Activated T-helper 2 cell treated with anti-CD3 and anti-CD28 coated beads, Interferon-gamma antibody, Interleukin-2, Interleukin-4, amounts not matched to agents 10 μg/mL and 5 μg/mL and 100 μg/mL, durations not matched to agents 14 hours and 24 hours and 36 hours (primary cell): ENCODE results near the gene SLC25A12. TPM values are rescaled to one million over a fixed set of nuclear protein-coding genes. Genes with fewer than 3 reads are reported as not detected.

Experiments
- DNase-seq: peaks from one replicate; pipeline ENCODE4 v3.0.0; 2021; ENCODE audit warnings: low spot score
- H3K27ac Mint-ChIP-seq: one replicate; pipeline ENCODE4 v1.8.0; 2021; ENCODE audit warnings: mixed read lengths
- H3K27me3 Mint-ChIP-seq: one replicate; pipeline ENCODE4 v1.8.0; 2021; ENCODE audit warnings: low read depth, mixed read lengths
- H3K36me3 Mint-ChIP-seq: one replicate; pipeline ENCODE4 v1.8.0; 2021; ENCODE audit warnings: low read depth, mixed read lengths
- H3K4me1 Mint-ChIP-seq: one replicate; pipeline ENCODE4 v1.8.0; 2021; ENCODE audit warnings: low read depth, mixed read lengths
- H3K4me3 Mint-ChIP-seq: one replicate; pipeline ENCODE4 v1.8.0; 2021; ENCODE audit warnings: low read depth, mild to moderate bottlenecking, moderate library complexity, mixed read lengths
- H3K9me3 Mint-ChIP-seq: one replicate; pipeline ENCODE4 v1.8.0; 2021; ENCODE audit warnings: mixed read lengths
- intact Hi-C: fragments of 100-400 bp; cut with micrococcal nuclease; formaldehyde crosslinking; loops from one replicate; pipeline ENCODE4 v1.15.1; 2023
- total RNA-seq: library from RNA; stranded (reverse); gene quantifications from 2 replicates; pipeline ENCODE4 v1.2.3, GENCODE V29; 2022

SLC25A12 gene
- total RNA-seq, 1 donor from 2014 or later, result 27.2 TPM

GRCh38 chr2:171836146-171836910 lies 57.7 kb downstream of the SLC25A12 start:
- Mint-ChIP-seq H3K4me1 (no peaks in the 10 kb centered on the region), H3K36me3 (peaks cover 80% of the 10 kb centered on the region), H3K4me3 (no peak overlapping the region), H3K9me3 (peaks cover 23% of the 10 kb centered on the region), H3K27ac (no peak overlapping the region), H3K27me3 (no peaks in the 10 kb centered on the region)
- intact Hi-C loops, result no loop called here
- DNase-seq, result no peak

GRCh38 chr2:171835386-171835785 lies 58.7 kb downstream of the SLC25A12 start:
- peaks cover 27% of the 10 kb centered on the region for H3K9me3 Mint-ChIP-seq
- no peak for DNase-seq
- no peak overlapping the region for H3K4me3 Mint-ChIP-seq
- H3K36me3 Mint-ChIP-seq, result peaks cover 83% of the 10 kb centered on the region
- no peaks in the 10 kb centered on the region for H3K4me1 Mint-ChIP-seq
- intact Hi-C loops, result no loop called here
- no peaks in the 10 kb centered on the region for H3K27me3 Mint-ChIP-seq
- H3K27ac Mint-ChIP-seq, result no peak overlapping the region

- H3K27ac Mint-ChIP-seq, result no peak overlapping the region
- intact Hi-C loops, result no loop called here
- H3K27me3 Mint-ChIP-seq, result no peaks in the 10 kb centered on the region
- H3K9me3 Mint-ChIP-seq, result peaks cover 27% of the 10 kb centered on the region
- no peak for DNase-seq
- H3K4me1 Mint-ChIP-seq, result no peaks in the 10 kb centered on the region
- peaks cover 86% of the 10 kb centered on the region for H3K36me3 Mint-ChIP-seq
- no peak overlapping the region for H3K4me3 Mint-ChIP-seq
These were observed 59.8 kb downstream of the SLC25A12 start for GRCh38 chr2:171834286-171834685.

DNA sequence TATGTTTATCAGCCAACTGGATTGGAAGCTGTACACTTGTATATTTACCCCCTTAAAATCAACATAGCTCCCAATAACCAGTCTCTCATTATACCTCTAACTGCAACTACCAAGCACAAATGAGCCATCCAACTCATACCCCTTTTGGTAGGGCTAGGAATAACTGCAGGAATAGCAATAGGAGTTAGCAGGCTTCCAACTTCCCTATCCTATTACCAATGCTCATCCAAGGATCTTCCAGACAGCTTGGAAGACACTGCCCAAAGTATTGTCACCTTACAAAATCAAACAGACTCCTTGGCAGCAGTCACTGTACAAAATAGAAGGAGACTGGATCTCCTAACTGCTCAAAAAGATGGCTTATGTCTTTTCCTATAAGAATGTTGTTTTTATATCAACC lies 61.6 kb downstream of the SLC25A12 start:
- Mint-ChIP-seq H3K4me1 (no peaks in the 10 kb centered on the region), H3K4me3 (no peak overlapping the region), H3K36me3 (peaks cover 94% of the 10 kb centered on the region), H3K27me3 (no peaks in the 10 kb centered on the region), H3K9me3 (peaks cover 27% of the 10 kb centered on the region), H3K27ac (no peak overlapping the region)
- intact Hi-C loops, result no loop called here
- no peak for DNase-seq

DNA sequence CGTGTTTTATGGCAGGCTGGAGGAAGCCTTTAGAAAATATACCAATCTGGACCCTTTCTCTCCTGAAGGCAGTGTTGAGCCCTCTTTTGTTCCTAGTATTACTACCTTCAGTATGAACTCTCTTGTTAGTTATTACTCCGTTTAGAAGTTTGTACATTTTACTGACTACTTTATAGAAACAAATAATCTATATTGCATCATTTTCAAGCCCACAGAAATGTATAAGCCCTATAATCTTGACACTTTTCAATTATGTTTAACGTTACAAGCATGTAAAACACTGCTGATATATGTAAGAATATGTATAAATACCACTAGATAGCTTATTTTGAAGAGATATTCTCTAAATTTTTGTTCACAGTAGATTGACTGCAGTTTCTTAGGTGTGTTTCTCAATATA lies 64.0 kb downstream of the SLC25A12 start:
- intact Hi-C loops, result no loop called here
- Mint-ChIP-seq H3K9me3 (peaks cover 27% of the 10 kb centered on the region), H3K4me1 (no peaks in the 10 kb centered on the region), H3K4me3 (no peak overlapping the region), H3K36me3 (peaks cover 90% of the 10 kb centered on the region), H3K27me3 (no peaks in the 10 kb centered on the region), H3K27ac (no peak overlapping the region)
- no peak for DNase-seq

DNA sequence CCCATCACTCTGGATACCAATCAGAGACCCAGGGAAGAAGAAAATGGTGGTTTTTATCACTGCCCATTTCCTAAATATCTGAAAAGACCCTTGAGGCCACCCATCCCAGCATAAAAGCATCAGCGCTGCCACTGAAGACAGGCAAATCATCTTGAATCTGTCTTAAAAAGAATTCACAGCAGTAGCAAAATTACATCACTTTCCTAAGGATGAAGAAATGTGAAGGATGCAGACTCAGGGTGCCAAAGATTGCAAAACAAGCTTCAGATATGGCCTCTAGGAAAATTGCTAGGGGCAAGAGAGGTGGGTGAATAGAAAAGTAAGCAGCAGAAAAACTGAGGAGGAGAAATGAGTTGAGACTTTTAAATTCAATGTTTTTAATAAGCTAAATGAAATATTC lies 70.0 kb downstream of the SLC25A12 start:
- no peak overlapping the region for H3K4me3 Mint-ChIP-seq
- H3K9me3 Mint-ChIP-seq, result no peaks in the 10 kb centered on the region
- H3K4me1 Mint-ChIP-seq, result no peaks in the 10 kb centered on the region
- H3K27ac Mint-ChIP-seq, result no peak overlapping the region
- intact Hi-C loops, result no loop called here
- peaks cover 38% of the 10 kb centered on the region for H3K36me3 Mint-ChIP-seq
- no peak for DNase-seq
- no peaks in the 10 kb centered on the region for H3K27me3 Mint-ChIP-seq

DNA sequence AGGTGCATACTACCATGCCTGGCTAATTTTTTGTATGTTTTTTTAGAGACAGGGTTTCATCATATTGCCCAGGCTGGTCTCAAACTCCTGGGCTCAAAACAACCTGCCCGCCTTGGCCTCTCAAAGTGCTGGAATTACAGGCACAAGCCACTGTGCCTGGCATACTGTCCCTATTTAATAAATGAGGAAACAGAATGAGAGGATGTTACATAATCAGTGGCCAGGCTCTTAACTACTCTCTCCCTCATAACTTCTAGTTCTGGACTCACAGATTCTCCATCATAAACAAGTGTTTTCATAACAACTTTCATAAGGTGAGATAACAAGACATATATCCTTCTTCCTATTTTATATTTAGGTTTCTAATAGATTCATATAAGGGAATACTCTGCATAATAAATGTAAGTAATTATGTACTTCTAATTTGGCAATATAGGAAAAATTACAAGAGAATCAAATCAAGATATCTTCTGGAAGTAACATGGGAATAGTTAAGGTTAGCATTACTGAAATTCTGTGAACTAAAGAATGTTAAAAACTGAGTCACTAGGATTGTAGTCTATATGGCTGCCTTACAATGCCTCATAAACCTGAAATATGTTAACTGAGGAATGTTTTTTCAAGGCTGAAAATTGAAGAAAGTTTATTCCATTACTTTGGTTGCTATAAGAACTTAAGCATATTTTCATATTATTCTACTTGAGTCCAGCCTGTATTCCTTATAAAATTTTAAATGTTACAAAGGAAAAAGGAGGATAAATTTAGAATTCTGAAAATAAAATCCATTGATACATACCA lies 71.3 kb downstream of the SLC25A12 start:
- H3K27me3 Mint-ChIP-seq, result no peaks in the 10 kb centered on the region
- H3K36me3 Mint-ChIP-seq, result peaks cover 25% of the 10 kb centered on the region
- peaks cover 2% of the 10 kb centered on the region for H3K4me1 Mint-ChIP-seq
- H3K9me3 Mint-ChIP-seq, result no peaks in the 10 kb centered on the region
- no peak overlapping the region for H3K27ac Mint-ChIP-seq
- no peak overlapping the region for H3K4me3 Mint-ChIP-seq
- no peak for DNase-seq
- intact Hi-C loops, result no loop called here

- H3K36me3 Mint-ChIP-seq, result peaks cover 8% of the 10 kb centered on the region
- H3K27ac Mint-ChIP-seq, result no peak overlapping the region
- no peak overlapping the region for H3K4me3 Mint-ChIP-seq
- no peaks in the 10 kb centered on the region for H3K27me3 Mint-ChIP-seq
- H3K9me3 Mint-ChIP-seq, result no peaks in the 10 kb centered on the region
- H3K4me1 Mint-ChIP-seq, result peaks cover 2% of the 10 kb centered on the region
- DNase-seq, result no peak
- intact Hi-C loops, result loop anchor here (10.0 kb wide), 1 partner anchor 105 kb away; the partner anchor contains the start of gene HAT1
These were observed 74.6 kb downstream of the SLC25A12 start for GRCh38 chr2:171819453-171819852.

GRCh38 chr2:171814883-171815282 lies 79.2 kb downstream of the SLC25A12 start:
- intact Hi-C loops, result loop anchor here (5.0 to 10.0 kb wide), 2 partner anchors 108 to 110 kb away; partner anchors contain the start of gene HAT1
- no peak overlapping the region for H3K27ac Mint-ChIP-seq
- no peak for DNase-seq
- H3K27me3 Mint-ChIP-seq, result no peaks in the 10 kb centered on the region
- H3K36me3 Mint-ChIP-seq, result peaks cover 15% of the 10 kb centered on the region
- peaks cover 2% of the 10 kb centered on the region for H3K4me1 Mint-ChIP-seq
- H3K9me3 Mint-ChIP-seq, result no peaks in the 10 kb centered on the region
- H3K4me3 Mint-ChIP-seq, result no peak overlapping the region

DNA sequence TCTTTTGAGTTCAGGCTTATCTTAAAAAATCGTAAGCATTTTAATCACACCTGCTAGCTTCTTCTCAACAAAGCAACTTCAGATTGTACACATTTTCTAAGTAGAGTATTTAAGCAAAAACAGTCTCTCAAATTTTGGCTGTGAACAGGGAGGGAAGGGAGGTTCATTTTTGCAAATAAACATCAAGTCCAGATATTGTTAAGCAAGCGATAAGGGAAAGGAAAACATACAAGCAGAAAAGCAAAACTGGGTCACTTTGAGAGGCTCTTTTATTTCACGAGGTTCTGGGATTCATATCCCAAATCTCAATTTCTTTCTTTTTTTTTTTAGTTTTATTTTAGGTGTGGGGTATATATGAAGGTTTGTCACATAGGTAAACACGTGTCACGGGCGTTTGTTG lies 79.9 kb downstream of the SLC25A12 start:
- H3K4me1 Mint-ChIP-seq, result peaks cover 2% of the 10 kb centered on the region
- H3K36me3 Mint-ChIP-seq, result peaks cover 20% of the 10 kb centered on the region
- H3K27me3 Mint-ChIP-seq, result no peaks in the 10 kb centered on the region
- intact Hi-C loops, result loop anchor here (5.0 to 10.0 kb wide), 2 partner anchors 107 to 111 kb away; partner anchors contain the start of gene HAT1
- H3K27ac Mint-ChIP-seq, result no peak overlapping the region
- no peak overlapping the region for H3K4me3 Mint-ChIP-seq
- H3K9me3 Mint-ChIP-seq, result no peaks in the 10 kb centered on the region
- no peak for DNase-seq

DNA sequence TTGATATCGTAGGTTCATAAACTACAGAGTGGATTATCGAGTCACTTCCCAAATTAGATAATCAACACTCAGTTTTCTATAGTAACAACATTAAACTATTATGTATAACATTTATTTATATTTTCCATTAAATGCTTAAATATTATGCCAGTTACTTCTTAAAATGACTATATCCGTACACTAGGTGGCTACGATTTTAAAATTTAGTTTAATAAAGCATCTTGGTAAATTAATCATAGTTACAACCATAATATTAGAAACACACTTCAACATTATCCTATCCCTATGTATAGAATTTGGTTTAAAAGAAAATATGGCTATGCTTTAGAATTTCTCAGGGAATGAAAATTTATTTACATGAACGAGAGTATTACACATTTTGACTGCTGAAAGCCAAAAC lies 80.3 kb downstream of the SLC25A12 start:
- Mint-ChIP-seq H3K4me3 (no peak overlapping the region), H3K4me1 (peaks cover 2% of the 10 kb centered on the region), H3K36me3 (peaks cover 25% of the 10 kb centered on the region), H3K27ac (no peak overlapping the region), H3K9me3 (no peaks in the 10 kb centered on the region), H3K27me3 (no peaks in the 10 kb centered on the region)
- DNase-seq, result no peak
- intact Hi-C loops, result loop anchor here (5.0 to 10.0 kb wide), 2 partner anchors 106 to 111 kb away; partner anchors contain the start of gene HAT1

GRCh38 chr2:171813126-171813525 lies 80.9 kb downstream of the SLC25A12 start:
- intact Hi-C loops, result loop anchor here (5.0 to 10.0 kb wide), 2 partner anchors 106 to 112 kb away; partner anchors contain the start of gene HAT1
- no peaks in the 10 kb centered on the region for H3K4me1 Mint-ChIP-seq
- H3K4me3 Mint-ChIP-seq, result no peak overlapping the region
- no peak overlapping the region for H3K27ac Mint-ChIP-seq
- H3K36me3 Mint-ChIP-seq, result peaks cover 25% of the 10 kb centered on the region
- DNase-seq, result no peak
- H3K9me3 Mint-ChIP-seq, result no peaks in the 10 kb centered on the region
- no peaks in the 10 kb centered on the region for H3K27me3 Mint-ChIP-seq

- no peak overlapping the region for H3K4me3 Mint-ChIP-seq
- intact Hi-C loops, result loop anchor here (1.0 to 10.0 kb wide), 3 partner anchors 104 to 293 kb away; partner anchors contain the start of gene HAT1
- no peak overlapping the region for H3K27ac Mint-ChIP-seq
- peaks cover 1% of the 10 kb centered on the region for H3K4me1 Mint-ChIP-seq
- no peaks in the 10 kb centered on the region for H3K9me3 Mint-ChIP-seq
- H3K36me3 Mint-ChIP-seq, result peaks cover 25% of the 10 kb centered on the region
- H3K27me3 Mint-ChIP-seq, result no peaks in the 10 kb centered on the region
- no peak for DNase-seq
These were observed 82.8 kb downstream of the SLC25A12 start for GRCh38 chr2:171811245-171811628.
